Measurements from ENCODE around the gene PHYHD1.

Gene PHYHD1

GRCh38 chr9:128986671-128987070, 65.9 kb downstream of the PHYHD1 start:
- DNase-seq, result no peak

GRCh38 chr9:128987805-128988204, 67.0 kb downstream of the PHYHD1 start:
- DNase-seq, result no peak

Measured in cortex of kidney (tissue), 1 donor.